Fibroblast of mammary gland (primary cell): ENCODE results near the gene PLA2G2A.
A peak's percentile ranks its signal among the peaks of the same experiment; 100 is the strongest.

ENCODE experiments used
- DNase-seq: peaks from one replicate; pipeline ENCODE4 v3.0.0-alpha.2; 2010; ENCODE audit warnings: low read depth
- H3K4me3 ChIP-seq: 2 replicates; pipeline ENCODE4 v1.5.1; 2011; ENCODE audit warnings: low read depth, mild to moderate bottlenecking, low read length, moderate library complexity; ENCODE audit not compliant: control insufficient read depth
- CTCF ChIP-seq: conservative IDR thresholded peaks from 2 replicates; pipeline ENCODE4 v1.5.1; 2011; ENCODE audit warnings: low read depth, low read length, inconsistent platforms; ENCODE audit not compliant: control insufficient read depth, insufficient read depth

The PLA2G2A gene

GRCh38 chr1:19974822-19975416, 4.5 kb downstream of the PLA2G2A start:
- no peak overlapping the region for H3K4me3 ChIP-seq
- peak; percentile 81 for DNase-seq
- peak; percentile 100 for TF ChIP-seq CTCF

GRCh38 chr1:19973616-19974015, 5.8 kb downstream of the PLA2G2A start:
- no peak for TF ChIP-seq CTCF
- peak; percentile 11 for DNase-seq
- no peak overlapping the region for H3K4me3 ChIP-seq

- no peak for TF ChIP-seq CTCF
- DNase-seq = no peak
- H3K4me3 ChIP-seq = no peak overlapping the region
Measured at GRCh38 chr1:19971664-19972063, 7.8 kb downstream of the PLA2G2A start.

GRCh38 chr1:19969898-19970660, 9.3 kb downstream of the PLA2G2A start:
- H3K4me3 ChIP-seq = no peak overlapping the region
- DNase-seq = no peak

GRCh38 chr1:19967808-19968207, 11.6 kb downstream of the PLA2G2A start:
- TF ChIP-seq CTCF = no peak
- H3K4me3 ChIP-seq = no peak overlapping the region
- peak; percentile 66 for DNase-seq

More at GRCh38 chr1:19969898-19970660, 9.3 kb downstream of the PLA2G2A start:
- TF ChIP-seq CTCF = no peak

- no peak for DNase-seq
- H3K4me3 ChIP-seq = no peak overlapping the region
- no peak for TF ChIP-seq CTCF
Measured at GRCh38 chr1:19964542-19964941, 14.9 kb downstream of the PLA2G2A start.

GRCh38 chr1:19963636-19964035, 15.8 kb downstream of the PLA2G2A start:
- no peak overlapping the region for H3K4me3 ChIP-seq
- no peak for DNase-seq
- no peak for TF ChIP-seq CTCF
